ENCODE measurements around the gene RGS3. TPM values are rescaled to one million over a fixed set of nuclear protein-coding genes. Genes with fewer than 3 reads are reported as not detected.
"Not testable (repeated sequence)": the region's sequence is repeated elsewhere in the genome, so short reads cannot be mapped to it uniquely, and the experiment has no call there.

Gene RGS3
- total RNA-seq (2014; rRNA removed; shearing (Covaris generic); ENCODE audit: low replicate concordance): 96.9 and 148 TPM in 2 replicates

DNA sequence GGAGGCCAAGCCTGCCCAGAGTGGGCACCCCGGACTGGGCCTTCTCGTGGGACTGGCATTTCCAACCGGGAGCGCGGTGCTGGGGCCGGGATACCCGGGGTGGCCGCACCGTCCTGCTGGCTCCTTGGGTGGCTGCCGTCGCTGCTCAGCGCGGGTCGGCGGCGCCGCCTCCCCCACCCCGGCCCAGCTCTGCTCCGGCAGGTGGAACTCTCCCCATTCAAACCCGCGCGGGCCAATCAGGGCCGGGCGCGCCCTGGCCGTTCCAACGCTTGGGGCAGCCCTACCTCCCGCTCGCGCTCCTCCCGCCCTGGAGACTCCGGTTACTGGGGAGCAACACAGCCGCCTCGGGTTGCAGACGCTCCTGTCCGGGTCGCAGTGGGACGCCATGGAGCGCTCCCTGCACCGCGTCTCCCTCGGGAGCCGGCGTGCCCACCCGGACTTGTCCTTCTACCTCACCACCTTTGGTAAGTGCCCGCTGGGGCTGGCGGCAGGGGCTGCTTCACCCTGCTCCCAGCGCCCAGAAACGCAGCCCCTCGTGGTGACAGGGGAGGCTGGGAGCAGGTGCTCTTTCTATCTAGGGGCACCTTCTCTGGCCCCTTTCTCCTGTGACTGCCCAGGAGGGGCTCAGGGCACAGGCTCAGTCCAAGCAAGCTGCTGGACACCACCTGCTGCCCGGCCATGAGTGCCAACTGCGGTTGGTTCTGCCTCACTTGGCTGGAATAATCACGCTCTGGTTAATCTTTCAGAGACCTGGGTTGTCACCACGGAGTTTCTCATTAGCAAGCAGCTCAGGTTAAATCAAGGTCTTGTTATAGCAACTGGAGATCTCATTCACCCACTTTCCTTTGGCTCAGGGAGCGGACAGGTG is at the start of gene RGS3:
RGS3 (plus strand) TSS at position 310 of the 868 bp plus-strand sequence; CDS start at position 386, 76 bp downstream.
- peak within 1 kb of the TSS; percentile 21 for H3K4me3 ChIP-seq
- H3K9me3 ChIP-seq: no peaks in the 10 kb centered on the region
- no peaks in the 10 kb centered on the region for H3K27me3 ChIP-seq
- no peaks in the 10 kb centered on the region for H3K36me3 ChIP-seq
- DNase-seq: no peak

DNA sequence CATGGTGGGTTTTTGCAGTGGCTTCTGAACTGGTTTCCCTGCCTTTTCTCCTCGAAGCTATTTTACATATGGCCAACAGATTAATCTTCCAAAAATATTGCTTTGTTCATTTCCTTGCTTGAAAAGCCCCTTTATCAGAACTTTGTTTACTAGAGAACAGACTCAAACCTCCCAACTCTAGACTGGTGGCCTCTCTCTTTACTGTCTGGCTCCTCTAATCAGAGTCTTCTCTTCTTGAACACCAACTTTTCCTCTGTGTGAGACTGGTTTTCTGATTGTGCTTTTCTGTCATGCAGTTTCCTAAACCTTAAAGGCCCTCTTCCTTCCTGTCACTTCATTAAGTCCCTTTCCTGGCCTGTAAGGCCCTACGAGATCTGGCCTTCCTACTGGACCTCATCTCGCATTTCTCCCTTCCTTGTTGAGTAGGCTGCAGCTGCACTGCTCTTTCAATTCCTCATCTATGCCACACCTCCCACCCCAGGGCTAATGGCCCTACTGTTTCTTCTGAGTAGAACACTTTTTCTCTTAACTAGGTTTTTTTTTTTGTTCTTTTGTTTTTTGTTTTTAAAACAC is 47.3 kb upstream of the RGS3 start:
- DNase-seq: no peak
- H3K4me3 ChIP-seq: no peak overlapping the region
- no peaks in the 10 kb centered on the region for H3K27me3 ChIP-seq

DNA sequence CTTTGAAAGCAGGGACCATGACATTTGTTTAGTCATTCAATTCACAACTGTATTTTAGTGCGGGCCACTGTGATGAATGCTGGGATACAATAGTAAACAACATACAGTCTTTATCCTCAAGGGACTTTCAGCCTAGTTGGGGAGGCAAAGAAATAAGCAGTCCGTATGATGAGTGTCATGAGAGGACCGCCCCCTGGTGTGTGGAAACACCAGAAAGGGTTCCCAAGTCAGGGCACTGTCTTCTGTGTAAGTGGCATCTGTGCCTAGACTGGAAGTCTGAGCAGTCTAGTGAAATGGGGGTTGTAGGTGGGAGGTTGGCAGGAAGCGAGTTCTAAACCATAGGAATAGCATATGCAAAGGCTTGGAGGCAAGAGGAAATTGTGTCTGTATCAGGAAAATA is 46.2 kb upstream of the RGS3 start:
- no peak for DNase-seq
- no peaks in the 10 kb centered on the region for H3K9me3 ChIP-seq
- H3K36me3 ChIP-seq: no peaks in the 10 kb centered on the region
- no peak overlapping the region for H3K4me3 ChIP-seq
- H3K27me3 ChIP-seq: no peaks in the 10 kb centered on the region

More for the DNA sequence above, 47.3 kb upstream of the RGS3 start:
- no peaks in the 10 kb centered on the region for H3K9me3 ChIP-seq
- no peaks in the 10 kb centered on the region for H3K36me3 ChIP-seq

DNA sequence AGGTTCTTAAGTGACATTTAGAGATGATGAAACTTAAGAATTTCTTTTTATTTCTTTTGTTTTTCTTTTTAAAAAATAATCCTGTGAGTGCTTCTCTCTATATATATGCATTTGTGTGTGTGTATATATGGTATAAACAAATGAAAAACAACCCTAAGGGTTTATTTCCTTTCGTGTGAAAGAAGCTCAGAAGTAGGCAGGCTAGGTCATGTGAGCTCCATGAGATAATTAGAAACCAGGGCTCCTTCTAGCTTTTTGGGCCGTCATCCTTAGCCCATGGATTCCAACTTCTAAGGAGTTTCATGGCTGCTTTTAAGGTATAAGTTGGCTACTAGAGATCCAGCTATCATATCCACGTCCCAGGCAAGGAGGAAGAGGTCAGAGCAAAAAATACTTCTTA is 41.8 kb upstream of the RGS3 start:
- Histone ChIP-seq H3K27me3 (no peaks in the 10 kb centered on the region), H3K36me3 (no peaks in the 10 kb centered on the region), H3K9me3 (no peaks in the 10 kb centered on the region), H3K4me3 (no peak overlapping the region)
- no peak for DNase-seq

DNA sequence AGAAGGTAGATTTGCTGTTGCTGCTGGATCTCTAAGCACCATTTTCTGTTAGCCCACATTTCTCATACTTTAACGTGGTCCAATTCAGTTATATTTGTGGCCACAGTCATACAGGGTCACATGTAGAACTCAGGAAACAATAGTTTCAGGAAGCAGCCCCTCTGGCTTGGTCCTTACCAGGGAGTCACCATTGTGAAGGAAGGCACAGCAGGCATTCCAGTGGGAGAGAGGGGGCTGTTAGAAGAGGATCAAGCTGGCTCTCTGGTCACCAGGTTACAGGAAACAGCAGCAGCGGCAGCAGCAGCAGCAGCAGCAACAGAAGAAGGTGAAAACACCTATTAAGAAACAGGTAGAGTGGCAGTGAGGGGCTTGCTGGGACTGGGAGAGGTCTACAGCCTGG is 38.5 kb upstream of the RGS3 start:
- no peak for DNase-seq
- Histone ChIP-seq H3K9me3 (no peaks in the 10 kb centered on the region), H3K27me3 (no peaks in the 10 kb centered on the region)

DNA sequence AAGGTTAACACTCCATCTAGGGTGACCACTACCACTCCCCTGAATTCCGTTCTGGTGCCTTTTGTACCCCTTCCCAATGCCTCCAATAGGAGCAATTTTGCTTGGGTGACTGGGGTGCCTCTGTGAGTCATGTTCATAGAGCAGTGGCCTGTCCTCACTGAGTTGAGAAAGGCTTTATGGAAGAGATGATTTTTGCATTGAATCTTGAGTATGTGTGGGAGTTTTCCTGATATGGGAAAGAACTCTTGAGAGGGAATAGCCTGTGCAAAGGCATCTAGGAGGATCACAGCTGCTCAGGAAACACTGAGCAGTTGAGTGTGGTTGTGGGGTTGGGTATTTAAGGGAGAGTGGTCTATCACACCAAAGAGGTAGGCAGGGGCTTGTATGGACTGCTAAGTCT is 36.8 kb upstream of the RGS3 start:
- H3K27me3 ChIP-seq: no peaks in the 10 kb centered on the region
- DNase-seq: no peak

More for the DNA sequence above, 38.5 kb upstream of the RGS3 start:
- H3K4me3 ChIP-seq: no peak overlapping the region
- no peaks in the 10 kb centered on the region for H3K36me3 ChIP-seq

DNA sequence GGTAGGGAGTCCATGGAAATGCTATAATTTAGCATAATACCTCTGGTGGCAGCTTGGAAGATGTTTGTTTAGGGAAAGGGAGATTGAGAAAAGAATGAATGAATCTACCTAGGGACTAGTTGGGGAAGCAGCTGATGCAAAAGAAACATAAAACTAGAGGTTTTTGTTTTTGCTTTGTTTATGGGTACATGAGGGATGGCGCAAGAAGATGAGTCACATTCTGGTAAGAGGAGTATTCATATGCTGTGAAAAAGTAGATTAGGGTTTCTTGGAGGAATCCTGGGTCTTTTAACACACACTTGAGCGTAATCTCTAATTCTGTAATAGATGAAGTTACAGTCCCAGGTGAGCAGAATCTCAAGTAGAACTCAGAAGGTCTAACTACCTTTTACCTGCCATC is 35.9 kb upstream of the RGS3 start:
- DNase-seq: no peak
- Histone ChIP-seq H3K36me3 (no peaks in the 10 kb centered on the region), H3K9me3 (no peaks in the 10 kb centered on the region), H3K27me3 (no peaks in the 10 kb centered on the region), H3K4me3 (no peak overlapping the region)

More for the DNA sequence above, 36.8 kb upstream of the RGS3 start:
- H3K9me3 ChIP-seq: no peaks in the 10 kb centered on the region
- H3K36me3 ChIP-seq: no peaks in the 10 kb centered on the region
- H3K4me3 ChIP-seq: no peak overlapping the region

DNA sequence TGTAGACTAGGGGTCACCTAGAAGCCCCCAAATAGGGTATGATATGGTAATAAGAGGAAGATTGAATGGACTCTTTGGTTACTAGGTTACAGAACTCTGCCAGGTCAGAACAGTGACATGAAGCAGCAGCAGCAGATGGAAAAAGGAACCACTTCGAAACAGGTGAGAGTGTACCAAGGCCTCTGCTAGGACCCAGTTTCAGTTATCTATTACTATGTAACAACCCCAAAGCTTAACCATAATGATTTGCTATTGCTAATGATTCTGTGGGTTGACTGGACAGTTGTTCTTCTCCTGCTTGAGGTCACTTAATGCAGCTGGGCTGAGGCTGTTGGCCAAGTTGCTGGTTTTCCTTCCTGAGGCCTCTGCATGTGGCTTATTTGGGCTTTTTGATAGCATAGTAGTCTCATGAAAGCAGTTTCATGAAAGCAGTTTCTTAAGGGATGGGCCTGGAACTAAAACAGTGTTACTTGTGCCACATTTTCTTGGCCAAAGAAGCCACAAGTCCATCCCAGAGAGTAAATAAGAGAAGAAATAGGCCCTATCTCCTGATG is 35.4 kb upstream of the RGS3 start:
- Histone ChIP-seq H3K9me3 (no peaks in the 10 kb centered on the region), H3K27me3 (no peaks in the 10 kb centered on the region), H3K36me3 (no peaks in the 10 kb centered on the region), H3K4me3 (no peak overlapping the region)
- DNase-seq: no peak

DNA sequence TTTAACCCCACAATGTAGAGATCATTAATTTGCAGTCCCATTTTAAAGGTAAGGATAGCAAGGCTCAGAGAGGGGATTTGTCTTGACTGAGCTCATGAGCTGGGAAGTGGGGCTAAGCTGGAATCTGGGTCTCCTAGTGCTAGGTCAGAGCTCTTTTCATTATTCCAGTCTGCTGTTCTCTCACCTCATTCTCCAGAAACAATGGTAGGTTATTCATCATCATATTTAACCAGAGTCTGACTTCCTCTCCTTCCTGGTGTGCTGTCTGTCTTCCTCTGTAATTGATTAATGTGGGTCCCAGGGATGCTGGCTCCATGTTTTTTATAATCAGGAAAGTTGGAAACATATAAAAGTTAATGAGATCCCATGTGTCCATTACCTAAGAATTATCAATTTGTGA is 32.3 kb upstream of the RGS3 start:
- H3K4me3 ChIP-seq: no peak overlapping the region
- DNase-seq: no peak
- H3K9me3 ChIP-seq: no peaks in the 10 kb centered on the region
- no peaks in the 10 kb centered on the region for H3K36me3 ChIP-seq
- no peaks in the 10 kb centered on the region for H3K27me3 ChIP-seq

DNA sequence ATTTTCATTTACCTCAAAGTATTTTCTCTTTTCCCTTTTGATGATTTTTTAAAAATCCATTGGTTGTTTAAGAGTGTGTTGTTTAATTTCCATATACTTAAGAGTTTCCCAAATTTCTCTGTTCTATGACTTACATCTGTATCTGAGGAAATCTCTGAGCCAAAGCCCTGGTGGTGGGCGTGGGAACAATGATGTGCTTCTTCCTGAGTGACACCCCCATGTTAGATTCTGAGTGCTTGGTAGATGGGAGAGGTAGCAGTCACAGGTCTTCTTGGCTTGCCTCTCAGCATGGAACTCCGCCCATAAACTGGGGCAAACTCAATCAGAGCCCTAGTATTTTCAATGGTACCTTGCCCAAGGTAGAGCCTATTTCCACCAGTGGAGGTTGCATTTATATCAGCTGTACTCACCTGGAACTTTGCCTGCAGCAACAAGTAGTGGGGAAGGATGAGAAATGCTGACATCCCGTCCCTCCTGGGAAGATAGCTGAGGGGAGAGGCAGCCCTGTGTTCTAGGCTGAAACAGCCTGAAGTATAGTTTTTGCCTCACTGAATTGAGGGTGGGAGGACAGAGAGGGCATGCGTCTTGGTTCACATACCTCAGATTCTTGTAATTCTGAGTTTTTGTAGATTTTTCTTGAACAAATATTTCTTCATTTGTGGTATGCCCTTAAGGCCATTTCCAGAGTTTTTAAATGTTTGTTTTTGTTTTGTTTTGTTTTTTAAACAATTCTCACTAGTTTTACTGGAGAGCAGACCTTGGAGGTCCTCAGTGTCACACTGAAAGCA is 26.6 kb upstream of the RGS3 start:
- Histone ChIP-seq H3K4me3 (no peak overlapping the region), H3K9me3 (no peaks in the 10 kb centered on the region; the same call in none of the 2 replicates), H3K27me3 (no peaks in the 10 kb centered on the region), H3K36me3 (no peaks in the 10 kb centered on the region)
- no peak for DNase-seq

DNA sequence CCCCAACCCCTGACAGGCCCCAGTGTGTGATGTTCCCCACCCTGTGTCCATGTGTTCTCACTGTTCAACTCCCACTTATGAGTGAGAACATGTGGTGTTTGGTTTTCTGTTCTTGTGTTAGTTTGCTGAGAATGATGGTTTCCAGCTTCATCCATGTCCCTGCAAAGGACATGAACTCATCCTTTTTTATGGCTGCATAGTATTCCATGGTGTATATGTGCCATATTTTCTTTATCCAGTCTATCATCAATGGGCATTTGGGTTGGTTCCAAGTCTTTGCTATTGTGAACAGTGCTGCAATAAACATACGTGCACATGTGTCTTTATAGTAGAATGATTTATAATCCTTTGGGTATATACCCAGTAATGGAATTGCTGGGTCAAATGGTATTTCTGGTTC is 25.8 kb upstream of the RGS3 start:
- H3K9me3 ChIP-seq, DNase-seq, H3K4me3 ChIP-seq, H3K27me3 ChIP-seq, H3K36me3 ChIP-seq: not testable (repeated sequence)

DNA sequence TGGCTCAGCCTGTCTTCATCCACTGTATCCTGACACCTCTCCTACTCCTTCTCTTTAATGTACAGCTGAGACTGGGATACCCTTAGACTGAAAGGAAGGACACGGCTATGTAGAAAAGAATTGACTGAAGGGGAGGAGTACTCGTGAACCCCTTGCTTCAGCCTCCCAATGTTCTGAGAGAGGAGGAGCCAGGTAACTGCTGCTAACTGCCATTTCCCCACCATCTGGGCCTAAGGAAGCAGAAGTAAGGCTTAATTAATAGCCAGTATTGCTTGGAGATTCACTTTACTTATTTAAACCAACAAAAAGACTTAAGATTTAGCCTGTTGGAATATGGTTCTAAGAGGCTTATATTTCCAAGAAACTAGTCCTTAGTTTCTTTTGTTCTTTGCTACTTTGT is 18.8 kb upstream of the RGS3 start:
- no peak overlapping the region for H3K4me3 ChIP-seq
- H3K27me3 ChIP-seq: no peaks in the 10 kb centered on the region
- DNase-seq: no peak
- no peaks in the 10 kb centered on the region for H3K36me3 ChIP-seq
- H3K9me3 ChIP-seq: no peaks in the 10 kb centered on the region

DNA sequence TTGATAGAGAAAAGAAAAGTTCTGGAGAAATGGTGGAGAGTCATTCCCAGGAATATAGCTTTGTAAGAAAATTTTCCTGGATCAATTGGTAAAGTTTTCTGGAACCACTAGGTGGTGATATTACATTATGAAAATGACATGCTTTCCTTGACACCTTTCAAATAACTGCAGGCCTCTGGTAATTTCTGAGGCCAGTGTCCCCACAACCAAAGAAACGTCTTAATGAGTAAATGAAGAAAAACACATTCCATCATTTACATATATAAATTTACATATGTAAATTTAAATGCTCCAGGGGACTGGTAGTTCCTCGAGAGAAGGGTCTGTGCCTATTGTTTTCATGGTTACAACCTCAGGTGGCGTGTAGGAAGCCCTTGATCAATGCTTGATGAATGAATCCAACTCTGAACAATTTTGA is 17.2 kb upstream of the RGS3 start:
- no peak overlapping the region for H3K4me3 ChIP-seq
- H3K36me3 ChIP-seq: no peaks in the 10 kb centered on the region
- DNase-seq: no peak
- no peaks in the 10 kb centered on the region for H3K9me3 ChIP-seq
- H3K27me3 ChIP-seq: no peaks in the 10 kb centered on the region

DNA sequence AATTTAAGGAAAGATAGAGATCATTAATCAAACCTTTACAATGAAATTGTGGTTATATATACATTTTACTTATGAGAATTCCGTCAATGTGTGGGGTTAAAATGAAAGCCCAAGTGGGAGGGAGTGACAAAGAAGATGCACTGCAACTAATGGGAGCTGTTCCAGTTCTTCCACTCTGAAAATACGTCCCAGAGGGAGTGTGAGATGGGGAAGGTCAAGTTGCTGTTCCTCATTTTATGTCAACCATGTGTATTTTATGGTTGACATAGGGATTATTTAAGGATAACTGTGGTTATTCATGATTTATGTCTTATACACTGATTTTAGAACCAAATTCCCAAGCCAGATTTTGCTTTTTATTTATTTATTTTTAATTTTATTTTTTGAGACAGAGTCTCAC is 14.2 kb upstream of the RGS3 start:
- Histone ChIP-seq H3K4me3 (no peak overlapping the region), H3K9me3 (no peaks in the 10 kb centered on the region), H3K27me3 (no peaks in the 10 kb centered on the region), H3K36me3 (no peaks in the 10 kb centered on the region)
- DNase-seq: no peak

DNA sequence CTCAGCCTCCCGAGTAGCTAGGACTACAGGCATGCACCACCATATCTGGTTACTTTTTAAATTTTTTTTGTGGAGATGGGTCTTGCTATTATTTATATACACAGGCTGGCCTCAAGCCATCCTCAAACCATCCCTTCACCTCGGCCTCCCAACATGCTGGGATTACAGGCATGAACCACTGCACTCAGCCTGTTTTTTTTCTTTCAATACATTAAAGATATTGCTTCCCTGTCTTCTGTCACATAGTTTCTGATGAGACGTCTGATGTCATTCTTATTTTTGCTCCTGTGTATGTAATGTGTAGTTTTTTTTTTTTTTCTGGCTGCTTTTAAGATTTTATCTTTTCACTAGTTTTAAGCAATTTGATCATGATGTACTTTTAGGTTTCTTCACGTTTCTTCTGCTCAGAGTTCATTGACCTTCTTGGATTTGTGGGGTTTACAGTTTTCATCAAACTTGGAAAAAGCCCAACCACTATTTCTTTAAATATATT is 11.4 kb upstream of the RGS3 start:
- H3K27me3 ChIP-seq: no peaks in the 10 kb centered on the region
- no peaks in the 10 kb centered on the region for H3K9me3 ChIP-seq
- no peak for DNase-seq
- H3K36me3 ChIP-seq: no peaks in the 10 kb centered on the region
- H3K4me3 ChIP-seq: no peak overlapping the region

DNA sequence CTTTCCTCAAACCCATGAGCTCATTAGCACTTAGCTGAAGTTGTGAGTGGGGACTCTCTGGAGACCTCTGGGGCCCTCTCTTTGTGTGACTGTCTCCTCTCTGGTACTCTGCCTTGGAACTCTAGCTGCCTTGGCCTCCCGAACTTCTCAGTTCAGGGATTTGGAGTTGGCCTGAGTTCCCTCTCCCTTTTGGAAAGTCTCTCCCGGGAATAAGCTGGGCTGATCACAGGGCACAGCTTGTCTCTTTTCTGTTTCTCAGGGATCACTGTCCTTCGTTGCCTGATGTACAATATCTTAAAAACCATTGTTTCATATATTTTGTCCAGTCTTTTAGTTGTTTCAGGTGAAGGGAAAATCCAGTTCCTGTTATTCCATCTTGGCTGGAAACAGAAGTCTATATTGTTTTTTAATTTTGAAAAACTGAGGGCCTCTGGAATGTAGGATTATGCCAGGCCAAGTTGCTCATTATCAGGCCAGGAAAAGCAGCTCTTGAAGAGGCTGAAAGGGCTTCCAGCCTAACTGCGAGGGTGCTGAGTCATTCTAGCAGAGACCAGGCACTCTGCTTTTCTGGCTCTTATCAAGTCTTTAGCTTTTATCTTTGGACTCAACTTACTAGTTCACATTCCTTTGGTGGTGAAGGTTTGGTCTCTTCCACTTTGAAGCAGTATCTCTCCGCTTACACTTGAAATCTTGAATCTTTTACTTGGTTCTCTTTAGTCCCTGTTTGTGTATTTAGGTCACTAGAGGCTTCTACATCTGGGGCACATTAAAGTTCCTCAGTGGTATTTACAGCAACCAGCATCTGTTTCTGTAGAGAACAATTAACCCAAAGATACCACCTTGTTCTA is 8.4 kb upstream of the RGS3 start:
- DNase-seq: peak; percentile 87
- Histone ChIP-seq H3K4me3 (no peak overlapping the region), H3K27me3 (no peaks in the 10 kb centered on the region)

More for the DNA sequence above, 8.4 kb upstream of the RGS3 start:
- no peaks in the 10 kb centered on the region for H3K36me3 ChIP-seq
- H3K9me3 ChIP-seq: no peaks in the 10 kb centered on the region
